RWPE1 (cell line): ENCODE results near the gene LRCH1.

ENCODE experiments used
- CTCF ChIA-PET: fragments of 350-600 bp; sonication (Branson Sonifier 250); formaldehyde crosslinking; extraction: SDS; loops from one replicate; lab custom pipeline; 2021; lab: Yijun Ruan, JAX
- POLR2A ChIA-PET: fragments of 400-600 bp; formaldehyde crosslinking; extraction: SDS; loops from one replicate; lab custom pipeline; 2020; ENCODE audit warnings: antibody characterized with exemption; ENCODE audit not compliant: low non-redundant PET; lab: Yijun Ruan, JAX
- DNase-seq: peaks from one replicate; pipeline ENCODE4 v3.0.0; 2012; ENCODE audit warnings: low spot score
- H3K27ac ChIP-seq: fragments of 450-650 bp; 2 replicates; pipeline ENCODE4 v1.5.1; 2017
- TF ChIP-seq, protein P1 (sequence below): fragments of 450-650 bp; conservative IDR thresholded peaks from 2 replicates; pipeline ENCODE4 v1.5.1; 2017; ENCODE audit warnings: low read depth, mild to moderate bottlenecking

LRCH1 gene

DNA sequence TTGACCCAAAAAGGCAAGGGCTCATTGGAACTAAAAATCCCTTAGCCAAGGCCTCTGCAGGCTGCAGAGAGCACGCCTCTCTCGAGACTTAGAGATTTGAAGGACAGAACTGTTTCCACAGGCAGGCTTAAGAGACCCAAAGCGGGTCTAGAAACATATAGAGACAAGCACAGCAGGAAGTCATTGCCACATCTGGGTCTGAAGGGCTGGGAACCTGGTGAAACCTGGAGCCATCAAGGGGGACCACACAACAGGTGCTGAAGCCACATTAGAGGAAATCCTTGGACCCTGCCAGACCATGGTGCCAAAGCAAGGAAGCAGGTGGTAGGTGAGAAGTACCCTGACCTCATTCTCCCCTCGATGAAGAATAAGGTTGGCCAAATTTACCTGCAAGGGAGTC lies 33.8 kb upstream of the LRCH1 start:
- no peak for DNase-seq
- no peak overlapping the region for H3K27ac ChIP-seq
- CTCF ChIA-PET: interaction anchor here (0.6 kb wide), 1 partner anchor 22 kb away, joined by 3 read pairs; no protein-coding TSS in a partner anchor
- POLR2A ChIA-PET: no interaction called here
- TF ChIP-seq, protein P1, sequence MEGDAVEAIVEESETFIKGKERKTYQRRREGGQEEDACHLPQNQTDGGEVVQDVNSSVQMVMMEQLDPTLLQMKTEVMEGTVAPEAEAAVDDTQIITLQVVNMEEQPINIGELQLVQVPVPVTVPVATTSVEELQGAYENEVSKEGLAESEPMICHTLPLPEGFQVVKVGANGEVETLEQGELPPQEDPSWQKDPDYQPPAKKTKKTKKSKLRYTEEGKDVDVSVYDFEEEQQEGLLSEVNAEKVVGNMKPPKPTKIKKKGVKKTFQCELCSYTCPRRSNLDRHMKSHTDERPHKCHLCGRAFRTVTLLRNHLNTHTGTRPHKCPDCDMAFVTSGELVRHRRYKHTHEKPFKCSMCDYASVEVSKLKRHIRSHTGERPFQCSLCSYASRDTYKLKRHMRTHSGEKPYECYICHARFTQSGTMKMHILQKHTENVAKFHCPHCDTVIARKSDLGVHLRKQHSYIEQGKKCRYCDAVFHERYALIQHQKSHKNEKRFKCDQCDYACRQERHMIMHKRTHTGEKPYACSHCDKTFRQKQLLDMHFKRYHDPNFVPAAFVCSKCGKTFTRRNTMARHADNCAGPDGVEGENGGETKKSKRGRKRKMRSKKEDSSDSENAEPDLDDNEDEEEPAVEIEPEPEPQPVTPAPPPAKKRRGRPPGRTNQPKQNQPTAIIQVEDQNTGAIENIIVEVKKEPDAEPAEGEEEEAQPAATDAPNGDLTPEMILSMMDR: no peak

DNA sequence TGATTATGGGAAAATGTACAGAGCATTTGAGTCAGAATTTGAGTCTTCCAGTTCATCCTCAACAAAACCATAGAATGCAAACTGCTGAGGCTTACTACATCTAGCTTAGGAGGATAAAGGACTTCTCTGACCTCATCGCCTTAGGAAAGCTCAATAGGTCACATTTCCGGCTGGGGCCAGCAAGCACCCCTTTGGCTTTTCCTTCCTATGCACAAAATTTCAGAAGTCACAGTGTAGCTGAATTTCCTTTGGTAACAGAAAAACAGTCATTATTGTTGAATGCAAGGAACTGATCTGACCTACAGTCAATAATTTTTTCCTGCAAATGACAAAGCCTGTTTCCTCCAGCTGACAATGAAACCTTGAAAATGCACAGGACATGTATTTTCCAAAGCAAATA lies 32.8 kb upstream of the LRCH1 start:
- ChIA-PET CTCF (interaction anchor here (0.6 kb wide), 2 partner anchors 18 to 430 kb away, joined by 3 to 5 read pairs; no protein-coding TSS in a partner anchor), POLR2A (no interaction called here)
- no peak overlapping the region for H3K27ac ChIP-seq
- no peak for DNase-seq
- TF ChIP-seq, protein P1: no peak

DNA sequence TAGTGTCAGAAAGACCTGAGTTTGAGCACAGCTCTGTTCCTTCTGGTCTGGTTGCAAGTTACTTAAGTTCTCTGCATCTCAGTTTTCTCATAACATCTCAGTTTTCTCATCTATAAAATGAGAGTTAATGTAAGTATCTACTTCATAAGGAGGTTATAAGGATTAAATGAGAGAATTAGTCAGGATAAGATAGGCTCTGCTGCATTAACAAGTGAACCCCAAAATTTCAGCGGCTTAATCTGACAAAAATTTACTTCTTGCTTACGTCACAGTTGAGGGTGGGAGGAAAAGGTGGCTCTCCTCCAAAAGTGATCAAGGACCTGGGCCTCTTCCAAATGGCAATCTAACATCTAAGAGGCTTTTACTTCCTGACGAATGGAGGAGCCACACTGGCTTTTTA lies 31.5 kb upstream of the LRCH1 start:
- ChIA-PET CTCF (no interaction called here), POLR2A (no interaction called here)
- no peak overlapping the region for H3K27ac ChIP-seq
- TF ChIP-seq, protein P1: no peak
- DNase-seq: no peak

DNA sequence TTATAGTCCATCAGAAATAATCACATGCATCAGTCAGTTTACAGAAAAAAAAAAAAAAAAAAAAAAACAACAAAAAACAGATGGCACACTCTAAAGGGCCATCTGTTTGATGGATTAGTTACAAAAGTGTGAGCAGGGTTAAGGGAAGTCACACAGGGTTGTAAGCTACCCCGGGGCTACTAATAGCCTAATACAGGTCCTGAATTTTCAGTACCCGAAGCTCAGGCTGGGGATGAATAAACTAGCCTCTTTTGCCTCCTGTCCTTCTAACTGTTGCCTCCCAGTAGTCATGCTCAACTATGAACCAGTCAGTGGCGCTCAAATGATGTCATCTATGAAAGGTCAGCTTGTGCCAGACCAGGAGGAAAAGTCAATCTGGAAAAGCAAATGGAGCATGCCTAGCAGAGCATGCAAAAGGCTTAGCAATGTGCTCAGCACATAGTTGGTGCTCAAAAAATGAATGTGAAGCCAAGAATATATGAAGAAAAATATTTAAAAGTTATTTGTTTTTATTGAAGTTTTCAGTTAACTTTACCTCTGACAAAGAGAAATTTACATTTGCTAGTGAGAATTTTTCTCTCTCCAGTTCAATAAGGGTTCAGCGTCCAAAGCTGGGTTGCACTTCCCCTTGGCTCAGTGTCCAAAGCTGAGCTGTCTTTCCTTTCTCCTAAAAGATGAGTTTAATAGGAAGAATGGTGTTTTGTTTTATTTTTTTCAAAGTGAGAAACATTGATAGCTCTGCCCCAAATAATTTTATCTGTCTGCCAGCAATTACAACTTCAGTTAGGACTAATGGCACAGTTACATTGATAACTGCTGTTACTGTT lies 30.8 kb upstream of the LRCH1 start:
- no peak for DNase-seq

DNA sequence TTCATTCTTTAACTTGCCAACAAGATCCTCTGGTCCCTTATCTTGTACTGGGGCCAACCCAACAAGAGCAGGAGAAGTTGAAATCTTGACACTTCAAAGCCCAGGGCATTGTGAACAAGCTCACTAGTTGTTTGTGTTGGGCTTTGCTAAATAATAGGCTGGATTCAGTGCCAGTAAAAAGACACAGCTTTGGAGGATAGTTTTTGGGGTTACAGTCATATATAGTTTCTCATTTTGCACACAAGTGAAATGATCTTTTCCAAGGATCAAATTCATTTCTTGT lies 30.3 kb upstream of the LRCH1 start:
- H3K27ac ChIP-seq: no peak overlapping the region
- no peak for DNase-seq
- ChIA-PET POLR2A (no interaction called here), CTCF (interaction anchor here (0.9 kb wide), 1 partner anchor 12 kb away, joined by 5 read pairs; no protein-coding TSS in a partner anchor)
- TF ChIP-seq, protein P1: no peak

More for the DNA sequence above, 30.8 kb upstream of the LRCH1 start:
- H3K27ac ChIP-seq: no peak overlapping the region
- POLR2A ChIA-PET: no interaction called here
- TF ChIP-seq, protein P1: no peak
- CTCF ChIA-PET: interaction anchor here (0.6 kb wide), 1 partner anchor 128 kb away, joined by 3 read pairs; no protein-coding TSS in a partner anchor

DNA sequence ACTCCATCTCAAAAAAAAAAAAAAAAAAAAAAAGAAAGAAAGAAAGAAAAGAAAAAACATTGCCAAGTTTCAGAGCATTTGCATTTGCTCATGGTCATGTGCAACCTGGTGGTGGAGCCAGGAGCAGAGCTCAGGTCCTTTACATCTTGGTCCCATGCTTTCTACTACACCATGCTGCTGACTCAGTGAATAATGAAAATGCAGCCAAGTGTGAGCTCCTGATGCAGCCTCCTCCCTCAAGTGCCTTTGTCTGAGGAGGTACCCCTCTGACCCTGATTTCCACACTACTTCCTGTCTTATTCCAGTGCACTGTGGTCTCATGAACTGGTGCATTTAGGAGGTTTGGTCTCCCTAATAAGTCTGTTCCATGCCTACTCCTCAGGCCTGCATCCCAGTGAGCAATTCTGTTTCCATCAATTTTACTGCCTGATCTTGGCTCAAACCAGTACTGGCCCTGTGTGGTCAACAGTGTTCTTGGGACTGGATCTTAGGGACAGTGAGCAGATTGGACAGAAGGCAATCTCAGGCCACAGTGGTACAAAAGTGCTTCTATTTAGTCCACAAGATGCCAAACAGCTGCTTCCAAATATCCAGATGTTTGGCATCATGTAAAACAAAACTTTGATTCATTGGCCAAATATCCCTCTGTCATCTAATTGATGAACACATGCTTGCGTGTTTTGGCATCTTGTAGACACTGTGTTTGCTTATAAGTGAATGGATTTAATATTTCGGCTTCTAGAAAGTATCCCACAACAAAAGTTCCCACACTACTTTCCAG lies 28.8 kb upstream of the LRCH1 start:
- ChIA-PET CTCF (interaction anchor here (0.7 kb wide), 1 partner anchor 1006 kb away, joined by 9 read pairs; no protein-coding TSS in a partner anchor), POLR2A (no interaction called here)
- no peak for DNase-seq
- TF ChIP-seq, protein P1: no peak
- no peak overlapping the region for H3K27ac ChIP-seq
